Urinary bladder (tissue), 4 donors: ENCODE results near the gene OR8B4. TPM values are rescaled to one million over a fixed set of nuclear protein-coding genes. Genes with fewer than 3 reads are reported as not detected.
"Not testable (repeated sequence)": the region's sequence is repeated elsewhere in the genome, so short reads cannot be mapped to it uniquely, and the experiment has no call there.

Experiments
- DNase-seq: peaks from one replicate; pipeline ENCODE4 v3.0.0-alpha.2; 2015; ENCODE audit errors: extremely low spot score
- H3K27ac ChIP-seq: one replicate; pipeline ENCODE4 v1.5.1; 2013; ENCODE audit warnings: low read depth, mild to moderate bottlenecking, moderate library complexity
- H3K36me3 ChIP-seq: one replicate; pipeline ENCODE4 v1.6.1; 2013; ENCODE audit warnings: mild to moderate bottlenecking, moderate library complexity; ENCODE audit not compliant: insufficient read depth
- H3K4me1 ChIP-seq: one replicate; pipeline ENCODE4 v1.6.1; 2013; ENCODE audit warnings: mild to moderate bottlenecking, moderate library complexity; ENCODE audit not compliant: insufficient read depth
- H3K4me3 ChIP-seq: one replicate; pipeline ENCODE4 v1.5.1; 2013; ENCODE audit warnings: low read depth, low read length
- WGBS: extraction: QIAGEN DNeasy Blood & Tissue Kit; methylation state at CpG from one replicate; pipeline ENCODE4 v1.1.7; 2013; 5-methylcytosine and 5-hydroxymethylcytosine counted together
- polyA plus RNA-seq: library from polyadenylated mRNA; stranded (reverse); fragments of 200-250 nt; gene quantifications from one replicate; pipeline ENCODE4 v1.2.3, GENCODE V29; 2013
- total RNA-seq: library from RNA; depleted of rRNA; stranded (reverse); fragments of >200 nt; gene quantifications from one replicate; pipeline ENCODE4 v1.2.3, GENCODE V29; 2014
- donor health status: healthy with polysubstance abuse.
- donor health status: healthy.

Gene OR8B4
- total and polyA plus RNA-seq, 2 donors = not detected

DNA sequence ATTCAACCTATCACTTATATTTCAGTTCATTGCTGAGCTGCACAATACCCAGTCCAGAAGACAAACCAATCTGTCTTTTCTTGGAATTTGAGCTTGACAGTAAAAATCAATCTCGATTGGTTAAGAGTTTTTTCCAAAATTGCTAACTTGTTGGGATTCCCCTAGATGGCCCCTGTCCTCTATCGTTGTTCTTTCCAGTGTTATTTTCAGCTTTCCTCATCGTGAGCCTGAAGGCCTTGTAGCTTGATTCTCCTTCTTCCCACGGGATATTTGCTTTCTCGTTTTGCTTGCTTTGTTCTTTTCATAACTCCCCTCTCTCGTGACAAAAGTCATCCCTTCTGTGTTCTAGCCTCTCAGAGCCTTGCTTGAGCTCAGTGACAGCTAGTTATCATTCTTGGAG lies 17.8 kb upstream of the OR8B4 start:
- no peak for DNase-seq
- Histone ChIP-seq H3K36me3 (no peaks in the 10 kb centered on the region), H3K4me1 (no peaks in the 10 kb centered on the region), H3K27ac (no peak overlapping the region), H3K4me3 (no peak overlapping the region)
- 47% methylated on average over 6 of the region's 6 CpGs for WGBS

DNA sequence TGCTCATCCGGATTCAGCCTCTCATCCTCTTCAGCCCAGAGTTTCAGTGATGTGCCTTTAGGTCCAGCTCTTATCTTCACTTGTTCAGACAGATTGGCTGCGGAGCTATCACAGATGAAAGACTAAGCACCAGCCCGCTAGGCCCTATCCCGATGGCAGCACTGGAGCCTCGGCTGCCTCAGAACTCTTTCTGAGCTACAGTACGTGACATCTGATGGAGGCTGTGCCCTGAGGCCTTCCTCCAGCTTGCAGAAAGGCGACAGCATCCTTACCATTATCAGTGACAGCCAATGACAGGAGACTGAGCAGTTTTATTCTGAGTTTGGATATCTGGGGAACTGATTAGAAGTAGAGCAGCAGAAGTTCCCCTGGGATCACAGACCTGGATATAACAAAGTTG lies 16.8 kb upstream of the OR8B4 start:
- no peak for DNase-seq
- Histone ChIP-seq H3K4me1 (no peaks in the 10 kb centered on the region), H3K27ac (no peak overlapping the region), H3K4me3 (no peak overlapping the region), H3K36me3 (no peaks in the 10 kb centered on the region)
- 71% methylated on average over 7 of the region's 7 CpGs for WGBS

DNA sequence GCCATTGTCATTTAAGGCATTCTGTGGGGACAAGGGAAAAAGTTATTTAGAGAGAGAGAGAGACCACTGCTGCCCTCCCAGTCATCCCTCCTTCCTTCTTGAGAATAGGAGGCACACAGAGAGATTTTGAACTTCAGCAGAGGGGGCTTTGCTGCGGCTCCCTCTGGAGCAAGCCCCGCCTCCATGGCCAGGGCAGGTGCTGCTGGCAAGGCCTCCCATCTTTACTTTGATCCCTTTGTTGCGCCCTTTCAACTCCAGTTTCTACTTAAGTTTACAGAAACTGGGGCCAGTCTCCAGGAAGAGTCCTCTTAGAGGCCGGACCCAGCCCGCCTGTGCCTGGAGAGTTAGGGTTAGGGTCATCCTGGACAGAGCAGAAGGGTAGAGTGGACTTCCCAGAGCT lies 16.4 kb upstream of the OR8B4 start:
- WGBS = 87% methylated on average over 5 of the region's 5 CpGs
- DNase-seq = no peak
- no peaks in the 10 kb centered on the region for H3K4me1 ChIP-seq

DNA sequence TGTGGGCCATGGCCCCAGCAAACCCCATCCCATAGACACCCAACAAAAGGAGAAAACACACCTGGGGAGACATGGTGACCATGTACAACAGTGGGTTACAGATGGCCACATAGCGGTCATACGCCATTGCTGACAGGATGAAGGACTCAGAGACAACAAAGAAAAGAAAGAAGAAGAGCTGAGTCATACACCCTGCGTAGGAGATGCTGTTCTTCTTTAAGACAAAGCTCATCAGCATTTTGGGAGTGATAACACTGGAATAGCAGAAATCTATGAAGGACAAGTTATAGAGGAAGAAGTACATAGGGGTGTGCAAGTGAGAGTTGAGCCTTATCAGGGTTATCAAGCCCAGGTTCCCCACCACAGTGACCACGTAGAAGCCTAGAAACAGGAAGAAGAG lies 15.9 kb upstream of the OR8B4 start:
- Histone ChIP-seq H3K36me3 (no peaks in the 10 kb centered on the region), H3K27ac (no peak overlapping the region), H3K4me1 (no peaks in the 10 kb centered on the region), H3K4me3 (no peak overlapping the region)
- no peak for DNase-seq
- whole genome bisulfite sequencing = 76% methylated on average over 4 of the region's 4 CpGs

More for the DNA sequence above, 16.4 kb upstream of the OR8B4 start:
- H3K4me3 ChIP-seq = no peak overlapping the region
- H3K27ac ChIP-seq = no peak overlapping the region
- H3K36me3 ChIP-seq = no peaks in the 10 kb centered on the region

DNA sequence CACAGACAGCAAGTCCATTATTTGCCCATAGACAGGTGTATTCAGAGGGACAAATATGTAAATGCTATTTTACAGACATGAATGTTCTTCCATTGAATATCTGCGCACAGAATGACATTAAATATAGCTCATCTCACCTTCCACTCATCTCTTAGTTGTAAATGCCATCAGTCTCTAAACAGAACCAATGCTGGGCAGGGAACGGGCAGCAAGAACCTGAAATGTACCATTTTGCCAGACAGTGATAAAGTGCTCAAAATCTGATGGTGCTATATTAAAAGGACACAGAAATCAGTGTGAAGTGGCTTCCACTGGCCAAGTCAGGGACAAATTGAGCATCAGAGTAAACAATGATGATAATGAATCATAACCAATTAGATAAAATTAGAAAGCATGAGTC lies 10.0 kb upstream of the OR8B4 start:
- 77% methylated on average over 2 of the region's 2 CpGs for WGBS
- H3K36me3 ChIP-seq = no peaks in the 10 kb centered on the region
- DNase-seq = no peak
- H3K4me1 ChIP-seq = no peaks in the 10 kb centered on the region
- H3K27ac ChIP-seq = no peak overlapping the region
- H3K4me3 ChIP-seq = no peak overlapping the region

DNA sequence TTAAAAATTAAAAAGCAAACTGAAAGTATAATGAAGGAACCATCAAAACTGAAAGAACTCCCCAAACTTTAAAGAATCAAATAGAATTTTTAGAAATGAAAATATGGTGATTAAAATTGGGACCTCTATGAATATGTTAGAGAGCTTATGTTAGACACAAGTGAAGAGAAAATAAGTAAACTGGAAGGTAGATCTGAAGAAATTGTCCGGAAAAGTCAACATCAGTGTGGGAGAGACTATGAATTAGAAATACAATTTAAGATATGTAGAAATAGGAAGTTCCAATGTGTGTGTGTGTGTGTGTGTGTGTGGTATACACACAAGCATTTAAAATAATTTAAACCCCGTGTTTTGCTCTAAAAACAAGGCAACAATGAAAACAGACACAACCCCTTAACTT lies 4.9 kb upstream of the OR8B4 start:
- H3K27ac ChIP-seq = no peak overlapping the region
- no peaks in the 10 kb centered on the region for H3K36me3 ChIP-seq
- H3K4me1 ChIP-seq = no peaks in the 10 kb centered on the region
- WGBS = 74% methylated on average over 2 of the region's 2 CpGs
- H3K4me3 ChIP-seq = no peak overlapping the region
- no peak for DNase-seq

DNA sequence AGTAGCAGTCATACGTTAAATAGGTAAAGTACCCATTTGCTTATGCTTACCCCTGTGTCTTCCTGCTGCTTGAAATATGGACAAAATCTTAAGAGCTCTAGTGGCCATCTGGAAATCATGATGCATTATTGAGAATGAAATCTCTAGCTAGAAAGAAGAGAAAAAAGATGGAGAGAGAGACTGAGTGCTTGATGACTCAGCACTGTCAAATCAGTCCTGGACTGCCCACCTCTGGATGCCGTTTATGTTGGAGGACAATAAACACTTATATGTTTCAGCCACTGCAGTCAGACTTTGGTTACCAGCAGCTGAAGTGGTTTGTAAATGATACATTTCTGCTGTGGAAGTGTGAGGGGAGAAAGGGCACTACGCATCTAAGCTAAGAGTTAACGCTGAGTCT lies 3.6 kb downstream of the OR8B4 start:
- H3K4me3 ChIP-seq = no peak overlapping the region
- no peaks in the 10 kb centered on the region for H3K36me3 ChIP-seq
- H3K27ac ChIP-seq = no peak overlapping the region
- no peaks in the 10 kb centered on the region for H3K4me1 ChIP-seq
- 78% methylated on average over 4 of the region's 4 CpGs for WGBS
- no peak for DNase-seq

DNA sequence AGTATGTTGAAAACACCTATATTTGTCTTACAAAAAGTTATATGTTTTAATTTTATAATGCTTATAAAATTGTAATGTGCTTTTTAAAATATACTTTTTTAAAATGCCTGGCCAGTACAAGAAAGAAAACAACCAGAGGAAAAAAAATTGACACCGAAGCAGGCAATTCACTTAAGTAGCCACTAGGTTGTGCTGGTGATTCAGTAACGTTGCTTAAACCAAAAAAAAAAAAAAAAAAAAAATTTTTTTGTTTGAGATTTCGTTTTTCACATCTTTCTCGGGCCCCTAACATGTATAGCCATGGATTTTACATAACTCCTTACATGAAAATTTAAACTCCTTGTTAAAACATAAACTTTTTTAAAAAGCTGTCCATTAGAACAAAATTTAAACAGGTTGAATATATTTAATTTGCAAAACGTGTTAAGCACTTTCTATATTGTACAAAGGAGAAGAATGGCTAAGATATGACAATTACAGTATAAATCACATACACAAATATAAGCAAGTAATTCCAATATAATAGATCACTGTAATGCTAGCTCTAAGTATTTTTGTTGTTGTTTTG lies 9.2 kb downstream of the OR8B4 start:
- no peaks in the 10 kb centered on the region for H3K36me3 ChIP-seq
- H3K27ac ChIP-seq = no peak overlapping the region
- no peak overlapping the region for H3K4me3 ChIP-seq
- no peak for DNase-seq
- H3K4me1 ChIP-seq = no peaks in the 10 kb centered on the region
- WGBS = 16% methylated on average over 5 of the region's 5 CpGs

DNA sequence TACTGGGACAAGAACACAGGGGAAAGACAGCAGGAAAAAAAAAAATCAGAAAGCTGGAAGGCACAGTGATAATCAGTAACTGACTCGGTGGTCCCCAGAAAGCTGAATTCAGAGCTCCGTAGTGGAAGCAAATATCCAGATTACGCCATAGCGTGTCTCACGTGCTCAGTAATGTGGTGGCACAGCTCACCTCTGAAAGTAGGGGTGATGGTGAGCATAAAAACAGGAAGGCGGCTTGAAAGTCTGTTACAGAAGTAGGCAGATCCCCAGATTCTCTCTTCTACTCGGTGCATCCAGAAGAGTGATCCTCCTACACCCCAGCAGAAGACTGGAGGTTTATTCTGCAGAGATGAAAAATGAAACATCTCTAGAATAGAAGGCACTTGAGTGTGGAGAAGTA lies 14.8 kb downstream of the OR8B4 start:
- Histone ChIP-seq H3K4me1 (no peaks in the 10 kb centered on the region), H3K4me3 (no peak overlapping the region), H3K27ac (no peak overlapping the region), H3K36me3 (no peaks in the 10 kb centered on the region)
- no peak for DNase-seq
- WGBS = 83% methylated on average over 7 of the region's 7 CpGs

DNA sequence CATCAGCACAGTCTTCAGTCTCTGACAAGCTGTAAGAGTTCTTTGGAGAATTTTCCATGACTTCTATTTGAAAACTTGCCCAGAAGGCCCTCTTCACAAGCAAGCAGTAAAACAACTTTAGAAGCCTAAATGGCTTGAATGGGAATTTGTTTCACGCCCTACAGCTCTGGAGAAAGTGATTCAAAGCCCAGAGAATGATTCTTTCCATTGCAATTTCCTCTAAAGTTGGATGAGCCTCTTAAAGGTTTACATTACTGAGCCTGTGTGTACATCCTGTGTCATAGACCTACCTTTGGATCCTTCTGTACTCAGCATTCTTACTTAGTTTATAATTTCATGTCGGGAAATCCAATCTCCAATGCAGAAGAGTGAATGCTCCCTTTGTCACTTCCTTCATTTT lies 19.1 kb downstream of the OR8B4 start:
- 52% methylated on average over 2 of the region's 2 CpGs for WGBS
- DNase-seq = no peak
- H3K4me3 ChIP-seq = no peak overlapping the region
- no peaks in the 10 kb centered on the region for H3K36me3 ChIP-seq
- H3K4me1 ChIP-seq = no peaks in the 10 kb centered on the region
- H3K27ac ChIP-seq = no peak overlapping the region

DNA sequence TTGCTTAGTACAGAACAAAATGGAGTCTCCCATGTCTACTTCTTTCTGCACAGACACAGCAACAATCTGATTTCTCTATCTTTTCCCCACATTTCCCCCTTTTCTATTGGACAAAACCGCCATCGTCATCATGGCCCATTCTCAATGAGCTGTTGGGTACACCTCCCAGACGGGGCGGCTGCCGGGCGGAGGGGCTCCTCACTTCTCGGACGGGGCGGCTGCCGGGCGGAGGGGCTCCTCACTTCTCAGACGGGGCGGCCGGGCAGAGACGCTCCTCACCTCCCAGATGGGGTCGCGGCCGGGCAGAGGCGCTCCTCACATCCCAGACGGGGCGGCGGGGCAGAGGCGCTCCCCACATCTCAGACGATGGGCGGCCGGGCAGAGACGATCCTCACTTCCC lies 21.5 kb downstream of the OR8B4 start:
- not testable (repeated sequence) for DNase-seq, H3K36me3 ChIP-seq, H3K27ac ChIP-seq, H3K4me3 ChIP-seq, H3K4me1 ChIP-seq
- 92% methylated on average over 26 of the region's 27 CpGs for WGBS

DNA sequence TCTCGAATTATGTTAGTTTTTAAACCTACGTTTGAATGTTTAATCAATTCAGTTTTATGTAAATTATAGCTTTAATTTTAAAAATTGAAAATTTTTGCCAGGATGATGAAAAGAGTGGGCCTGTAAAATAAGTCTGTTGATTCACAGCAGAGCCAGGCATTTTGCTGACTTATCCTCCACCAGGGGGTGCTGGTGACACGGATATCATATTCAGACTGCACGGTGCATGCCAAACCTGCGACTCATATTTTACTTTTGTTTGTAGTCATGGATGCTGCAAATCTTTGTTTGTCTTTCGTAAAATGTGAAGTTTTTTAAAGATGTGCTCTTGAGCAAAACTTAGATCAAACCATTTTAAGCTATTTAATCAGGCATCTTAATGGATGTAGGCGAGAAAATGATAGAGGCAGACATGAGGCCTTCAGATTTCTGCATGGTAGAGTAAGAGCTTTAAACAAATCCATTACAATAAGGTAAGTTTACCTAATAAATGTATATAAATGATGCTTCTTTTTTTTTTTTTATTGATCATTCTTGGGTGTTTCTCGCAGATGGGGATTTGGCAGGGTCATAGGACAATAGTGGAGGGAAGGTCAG lies 22.2 kb downstream of the OR8B4 start:
- Histone ChIP-seq H3K36me3 (no peaks in the 10 kb centered on the region), H3K4me3 (no peak overlapping the region), H3K4me1 (no peaks in the 10 kb centered on the region), H3K27ac (no peak overlapping the region)
- WGBS = 48% methylated on average over 8 of the region's 8 CpGs
- no peak for DNase-seq

DNA sequence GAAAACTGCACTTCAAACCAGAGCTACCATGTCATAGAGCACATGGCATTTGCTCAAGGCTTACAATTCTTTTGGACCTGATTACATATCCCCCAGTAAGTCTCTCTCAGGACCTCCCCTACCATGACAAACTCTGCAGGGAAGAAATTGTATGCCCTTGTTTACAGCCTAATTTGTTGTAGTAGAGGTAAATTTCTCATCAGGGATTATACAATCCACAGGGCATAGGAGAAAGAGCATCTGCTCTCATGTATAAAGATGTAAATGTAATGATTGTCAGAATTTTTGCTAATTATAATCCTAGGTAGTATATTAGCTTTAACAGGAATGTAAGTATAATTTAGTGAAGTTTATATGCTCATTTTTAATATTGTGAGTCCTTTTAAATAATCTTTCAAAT lies 25.7 kb downstream of the OR8B4 start, which contains the start of gene OR8B3:
Gene OR8B3, minus strand, starts transcription at position 101 of the 400 bp plus-strand sequence. CDS start 1,673 bp downstream, outside the sequence.
- Histone ChIP-seq H3K4me1 (no peaks in the 10 kb centered on the region), H3K36me3 (no peaks in the 10 kb centered on the region), H3K27ac (no peak within 1 kb of the TSS), H3K4me3 (no peak within 1 kb of the TSS)
- DNase-seq = no peak

DNA sequence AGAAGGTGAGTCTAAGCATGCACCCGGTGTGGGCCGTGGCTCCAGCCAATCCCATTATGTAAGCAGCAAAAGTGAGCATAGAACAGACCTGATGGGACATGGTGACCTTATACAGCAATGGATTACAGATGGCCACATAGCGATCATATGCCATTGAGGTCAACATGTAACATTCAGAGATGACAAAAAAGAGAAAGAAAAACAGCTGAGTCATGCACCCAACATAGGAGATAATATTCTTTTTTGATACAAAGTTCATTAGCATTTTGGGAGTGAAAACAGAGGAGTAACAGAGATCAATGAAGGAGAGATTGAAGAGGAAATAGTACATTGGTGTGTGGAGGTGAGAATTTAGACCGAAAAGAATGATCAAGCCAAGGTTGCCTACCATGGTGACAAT lies 27.8 kb downstream of the OR8B4 start:
- not testable (repeated sequence) for H3K4me3 ChIP-seq, H3K36me3 ChIP-seq, H3K4me1 ChIP-seq, H3K27ac ChIP-seq, DNase-seq
- WGBS = 80% methylated on average over 2 of the region's 4 CpGs

DNA sequence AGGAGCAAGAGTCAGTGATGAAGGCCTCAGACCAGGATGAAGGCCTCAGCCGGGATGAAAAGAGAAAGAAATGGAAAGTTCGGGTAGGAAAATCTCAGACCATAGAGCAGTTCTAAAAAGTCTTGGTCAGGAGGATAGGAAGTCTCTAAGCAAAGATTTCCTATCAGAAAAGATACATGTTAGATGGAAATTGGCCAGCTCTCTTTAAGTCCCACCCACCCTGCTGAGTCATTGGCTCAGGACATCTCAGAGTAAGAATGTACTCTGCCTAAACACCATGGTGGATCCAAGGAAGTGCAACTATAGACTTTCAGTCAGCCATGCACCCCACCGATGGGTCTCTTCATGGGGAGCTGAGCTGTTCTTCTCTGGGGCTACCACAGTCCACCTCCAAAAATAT lies 30.3 kb downstream of the OR8B4 start:
- Histone ChIP-seq H3K27ac (no peak overlapping the region), H3K4me1 (no peaks in the 10 kb centered on the region), H3K36me3 (no peaks in the 10 kb centered on the region), H3K4me3 (no peak overlapping the region)
- WGBS = 82% methylated on average over 3 of the region's 3 CpGs
- no peak for DNase-seq
